Uterus (tissue), 2 donors: ENCODE results near the gene PLA2G4B.

Experiments
- POLR2A ChIP-seq, 2 donors: fragments of 450-650 bp; IDR thresholded peaks; one replicate each; pipeline ENCODE4 v1.6.1; 2016; ENCODE audit warnings: antibody characterized with exemption in 2 of 2, mild to moderate bottlenecking in 1 of 2, moderate library complexity in 1 of 2
- TF ChIP-seq, protein P1 (sequence below), 4 experiments: fragments of 200-600 bp in 2 of 4; fragments of 450-650 bp in 2 of 4; sonication (generic) in 2 of 4; IDR thresholded peaks; one replicate each; pipeline ENCODE4 v1.5.1; 2016 to 2019; ENCODE audit warnings: antibody characterized with exemption in 4 of 4, mild to moderate bottlenecking in 2 of 4, moderate library complexity in 1 of 4

DNA sequence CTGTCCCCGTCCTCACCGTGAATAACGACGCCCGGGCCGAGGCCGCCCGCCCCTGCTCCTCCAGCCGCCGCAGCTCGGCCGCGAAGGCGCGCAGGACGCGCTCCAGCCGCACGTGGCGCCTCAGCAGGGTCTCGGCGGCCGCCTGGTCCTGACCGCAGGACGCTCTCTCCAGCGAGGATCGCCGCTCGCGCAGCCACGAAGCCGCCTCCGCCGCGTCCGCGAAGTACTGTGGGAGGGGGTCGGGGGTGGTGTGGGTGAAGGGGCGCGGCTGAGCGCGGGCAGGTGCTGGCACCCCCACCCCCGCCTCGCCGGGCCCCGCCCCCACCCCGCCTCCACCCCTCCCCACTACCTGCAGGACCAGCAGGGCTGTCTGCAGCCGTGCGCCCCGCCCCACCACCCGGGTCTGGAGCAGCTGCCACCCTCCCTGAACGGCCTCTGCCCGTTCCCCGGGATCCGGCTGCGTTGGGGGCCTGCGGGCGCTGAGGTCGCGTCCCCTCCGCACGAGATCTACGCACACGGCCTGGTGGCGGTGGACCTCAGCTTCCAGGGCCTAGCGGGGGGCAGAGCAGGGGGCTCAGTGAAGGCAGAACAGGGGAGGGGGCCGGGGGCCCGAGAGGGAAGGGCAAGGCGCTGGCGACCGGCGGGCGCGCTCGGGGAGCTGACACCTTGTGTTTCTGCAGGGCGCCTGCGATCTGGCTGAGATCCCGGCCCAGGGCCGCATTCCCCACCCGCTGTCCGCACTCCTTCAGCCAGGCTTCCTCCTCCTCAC lies 43.5 kb downstream of the PLA2G4B start:
- TF ChIP-seq, protein P1, sequence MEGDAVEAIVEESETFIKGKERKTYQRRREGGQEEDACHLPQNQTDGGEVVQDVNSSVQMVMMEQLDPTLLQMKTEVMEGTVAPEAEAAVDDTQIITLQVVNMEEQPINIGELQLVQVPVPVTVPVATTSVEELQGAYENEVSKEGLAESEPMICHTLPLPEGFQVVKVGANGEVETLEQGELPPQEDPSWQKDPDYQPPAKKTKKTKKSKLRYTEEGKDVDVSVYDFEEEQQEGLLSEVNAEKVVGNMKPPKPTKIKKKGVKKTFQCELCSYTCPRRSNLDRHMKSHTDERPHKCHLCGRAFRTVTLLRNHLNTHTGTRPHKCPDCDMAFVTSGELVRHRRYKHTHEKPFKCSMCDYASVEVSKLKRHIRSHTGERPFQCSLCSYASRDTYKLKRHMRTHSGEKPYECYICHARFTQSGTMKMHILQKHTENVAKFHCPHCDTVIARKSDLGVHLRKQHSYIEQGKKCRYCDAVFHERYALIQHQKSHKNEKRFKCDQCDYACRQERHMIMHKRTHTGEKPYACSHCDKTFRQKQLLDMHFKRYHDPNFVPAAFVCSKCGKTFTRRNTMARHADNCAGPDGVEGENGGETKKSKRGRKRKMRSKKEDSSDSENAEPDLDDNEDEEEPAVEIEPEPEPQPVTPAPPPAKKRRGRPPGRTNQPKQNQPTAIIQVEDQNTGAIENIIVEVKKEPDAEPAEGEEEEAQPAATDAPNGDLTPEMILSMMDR (IDR thresholded peaks at IDR 0.05): no peak
- TF ChIP-seq POLR2A (IDR thresholded peaks at IDR 0.05): no peak
